ENCODE results near the gene RPL27A. TPM values are rescaled to one million over a fixed set of nuclear protein-coding genes. Genes with fewer than 3 reads are reported as not detected.
A peak's percentile ranks its signal among the peaks of the same experiment; 100 is the strongest.

The RPL27A gene
- total and polyA plus RNA-seq, 2 of the 8 experiments (the other 6 are each of a cell fraction or from before 2014, with no cell fraction given): 1,756 to 1,777 TPM

GRCh38 chr11:8688414-8689362, 6.1 kb downstream of the RPL27A start (continued):
- TF ChIP-seq ATF3 (IDR thresholded peaks at IDR 0.05; ENCODE audit: insufficient read depth, low read depth, low read length): no peak
- no peak for TF ChIP-seq NANOG (IDR thresholded peaks at IDR 0.05; ENCODE audit: insufficient read depth, low read depth, low read length, poor library complexity, severe bottlenecking)
- TF ChIP-seq BCL11A (IDR thresholded peaks at IDR 0.05; ENCODE audit: low read depth in 2 of 2, low read length in 2 of 2): no peak
- TF ChIP-seq POLR2A (IDR thresholded peaks at IDR 0.05; ENCODE audit: control extremely low read depth in 1 of 2, low read depth in 2 of 2, low read length in 2 of 2): peak; percentile 96
- peak; percentile 23; the same call in 1 of the 2 replicates for TF ChIP-seq CHD1 (IDR thresholded peaks at IDR 0.05; ENCODE audit: low read depth, low read length)
- no peak for TF ChIP-seq EP300 (IDR thresholded peaks at IDR 0.05; ENCODE audit: borderline replicate concordance in 1 of 2, low read depth in 2 of 2, low read length in 2 of 2)
- no peak for TF ChIP-seq KDM1A (IDR thresholded peaks at IDR 0.05; ENCODE audit: borderline replicate concordance, low read length)
- peak; percentile 41 to 50 for TF ChIP-seq RAD21 (IDR thresholded peaks at IDR 0.05 in 1 of 2, conservative IDR thresholded peaks at IDR 0.05 in 1 of 2; ENCODE audit: low read depth in 2 of 2, low read length in 2 of 2)
- TF ChIP-seq YY1 (IDR thresholded peaks at IDR 0.05; ENCODE audit: low read depth, low read length): no peak

All from H1 (cell line).